GM18511 (cell line): Measurements from ENCODE around the gene ABCF3.
"Not testable (repeated sequence)": the region's sequence is repeated elsewhere in the genome, so short reads cannot be mapped to it uniquely, and the experiment has no call there.

Experiments used
- ATAC-seq: cut with Tn5 transposase; IDR thresholded peaks from one replicate; pipeline ENCODE4 v1.9.1; 2021; ENCODE audit warnings: mild to moderate bottlenecking, moderate library complexity; ENCODE audit not compliant: unreplicated experiment

ABCF3 gene

GRCh38 chr3:184186184-184186901 is at the start of gene ABCF3:
TSS of gene ABCF3 (plus strand) at chr3:184186199. CDS start at chr3:184186208, 9 bp downstream.
- ATAC-seq = peak; percentile 44

- no peak for ATAC-seq
Observed at GRCh38 chr3:184140436-184140835, 45.6 kb upstream of the ABCF3 start.

GRCh38 chr3:184142199-184142598 is 43.8 kb upstream of the ABCF3 start:
- no peak for ATAC-seq

- ATAC-seq = no peak
Observed at GRCh38 chr3:184143327-184143726, 42.7 kb upstream of the ABCF3 start.

- ATAC-seq = no peak
Observed at GRCh38 chr3:184144505-184144904, 41.5 kb upstream of the ABCF3 start.

- no peak for ATAC-seq
Observed at GRCh38 chr3:184145111-184145524, 40.9 kb upstream of the ABCF3 start.

- ATAC-seq = no peak
Observed at GRCh38 chr3:184145751-184146270, 40.2 kb upstream of the ABCF3 start.

- no peak for ATAC-seq
Observed at GRCh38 chr3:184148076-184148475, 37.9 kb upstream of the ABCF3 start.

- no peak for ATAC-seq
Observed at GRCh38 chr3:184149123-184149522, 36.9 kb upstream of the ABCF3 start.

- not testable (repeated sequence) for ATAC-seq
Observed at GRCh38 chr3:184149770-184150169, 36.2 kb upstream of the ABCF3 start.

- peak; percentile 74 for ATAC-seq
Observed at GRCh38 chr3:184154885-184155643, 30.9 kb upstream of the ABCF3 start, which contains the start of gene DVL3. TSS of gene DVL3 (plus strand) at chr3:184155377. CDS start at chr3:184155636, 259 bp downstream.

- ATAC-seq = peak; percentile 43
Observed at GRCh38 chr3:184155644-184156521, 30.1 kb upstream of the ABCF3 start.

GRCh38 chr3:184156522-184156955 is 29.5 kb upstream of the ABCF3 start:
- ATAC-seq = no peak

GRCh38 chr3:184157206-184157605 is 28.8 kb upstream of the ABCF3 start:
- ATAC-seq = no peak

- no peak for ATAC-seq
Observed at GRCh38 chr3:184158404-184158803, 27.6 kb upstream of the ABCF3 start.

- ATAC-seq = peak; percentile 63
Observed at GRCh38 chr3:184160456-184160855, 25.5 kb upstream of the ABCF3 start.

GRCh38 chr3:184162571-184163070 is 23.4 kb upstream of the ABCF3 start:
- not testable (repeated sequence) for ATAC-seq

- no peak for ATAC-seq
Observed at GRCh38 chr3:184164648-184165330, 21.2 kb upstream of the ABCF3 start.

GRCh38 chr3:184165543-184165942 is 20.5 kb upstream of the ABCF3 start:
- no peak for ATAC-seq

- no peak for ATAC-seq
Observed at GRCh38 chr3:184166671-184167070, 19.3 kb upstream of the ABCF3 start.
